CD4-positive, alpha-beta memory T cell (primary cell): Measurements from ENCODE around the gene SIX5. TPM values are rescaled to one million over a fixed set of nuclear protein-coding genes. Genes with fewer than 3 reads are reported as not detected.

Experiments
- CTCF ChIA-PET: fragments of 350-600 bp; sonication (Branson Sonifier 250); formaldehyde crosslinking; loops from one replicate; lab custom pipeline; 2021; ENCODE audit warnings: inconsistent platforms; ENCODE audit not compliant: partially characterized antibody; lab: Charles Lee
- POLR2A ChIA-PET: fragments of 350-600 bp; sonication (Branson Sonifier 250); formaldehyde crosslinking; loops from one replicate; lab custom pipeline; 2021; ENCODE audit not compliant: partially characterized antibody; lab: Charles Lee
- DNase-seq, 5 donors: peaks; one replicate each; pipeline versions ENCODE4 v3.0.0 to v3.0.0-alpha.2; 2020 to 2022; ENCODE audit warnings: mixed read lengths in 1 of 5
- H3K27ac ChIP-seq: one replicate; pipeline ENCODE4 v1.7.0; 2013; ENCODE audit warnings: low read depth, low read length
- H3K27me3 ChIP-seq: 2 replicates; pipeline ENCODE4 v1.7.0; 2013; ENCODE audit warnings: mild to moderate bottlenecking, low read length, moderate library complexity; ENCODE audit not compliant: insufficient read depth
- H3K36me3 ChIP-seq: 2 replicates; pipeline ENCODE4 v1.7.0; 2013; ENCODE audit warnings: mild to moderate bottlenecking, low read length, moderate library complexity; ENCODE audit not compliant: insufficient read depth
- H3K4me1 ChIP-seq: 2 replicates; pipeline ENCODE4 v1.7.0; 2013; ENCODE audit warnings: mild to moderate bottlenecking, low read length, moderate library complexity; ENCODE audit not compliant: insufficient read depth
- H3K4me3 ChIP-seq, 2 donors: one replicate each; pipeline ENCODE4 v1.7.0; 2013; ENCODE audit warnings: low read length in 2 of 2, mild to moderate bottlenecking in 1 of 2
- H3K9me3 ChIP-seq, 2 donors: one replicate each; pipeline ENCODE4 v1.7.0; 2013; ENCODE audit warnings: low read length in 2 of 2, control low read depth in 1 of 2; ENCODE audit not compliant: control insufficient read depth in 1 of 2
- H3K27ac Mint-ChIP-seq, 7 donors: one replicate each; pipeline ENCODE4 v1.8.0; 2020 to 2021; ENCODE audit warnings: mixed read lengths in 7 of 7, mild to moderate bottlenecking in 6 of 7, inconsistent platforms in 3 of 7, moderate library complexity in 3 of 7
- H3K27me3 Mint-ChIP-seq, 2 donors: one replicate each; pipeline ENCODE4 v1.8.0; 2020 to 2021; ENCODE audit warnings: mixed read lengths in 2 of 2
- H3K36me3 Mint-ChIP-seq, 2 donors: one replicate each; pipeline ENCODE4 v1.8.0; 2020 to 2021; ENCODE audit warnings: mixed read lengths in 2 of 2, inconsistent platforms in 1 of 2, mild to moderate bottlenecking in 1 of 2
- H3K4me1 Mint-ChIP-seq, 4 donors: one replicate each; pipeline ENCODE4 v1.8.0; 2020 to 2021; ENCODE audit warnings: mixed read lengths in 4 of 4, mild to moderate bottlenecking in 1 of 4
- H3K4me3 Mint-ChIP-seq, 8 donors: one replicate each; pipeline ENCODE4 v1.8.0; 2020 to 2021; ENCODE audit warnings: mixed read lengths in 8 of 8, mild to moderate bottlenecking in 7 of 8, moderate library complexity in 6 of 8, inconsistent platforms in 3 of 8
- H3K9me3 Mint-ChIP-seq, 8 donors: one replicate each; pipeline ENCODE4 v1.8.0; 2020 to 2021; ENCODE audit warnings: mixed read lengths in 8 of 8, mild to moderate bottlenecking in 5 of 8, inconsistent platforms in 3 of 8, moderate library complexity in 1 of 8
- intact Hi-C: fragments of 100-400 bp; cut with micrococcal nuclease; formaldehyde crosslinking; loops from one replicate; pipeline ENCODE4 v1.15.1; 2023
- polyA plus RNA-seq, 2 donors: library from polyadenylated mRNA; unstranded; fragments of 300-500 nt; fragmentation: Illumina TruSeq; gene quantifications; one replicate each; pipeline ENCODE4 v1.2.3, GENCODE V29; 2021
- total RNA-seq, 2 experiments: library from RNA; stranded (reverse); gene quantifications; one replicate each; pipeline ENCODE4 v1.2.3, GENCODE V29; 2021

The SIX5 gene
- total RNA-seq: 1 to 10 TPM; 1.5 to 1.7 TPM
- under 1 TPM in 1 of 2 donors, not detected in 1; 0.08 TPM for polyA plus RNA-seq

GRCh38 chr19:45768984-45769782 lies at the start of gene SIX5:
SIX5 (minus strand) TSS chr19:45769252; CDS start chr19:45768844, 408 bp downstream.
- H3K4me3 ChIP-seq: peak within 1 kb of the TSS; percentile 71 to 73
- H3K27me3 ChIP-seq: no peaks in the 10 kb centered on the region
- Mint-ChIP-seq H3K4me3 (peak within 1 kb of the TSS; percentile 84 to 92 (median 86)), H3K27ac (peak within 1 kb of the TSS; percentile 85 to 95 (median 92)), H3K36me3 (peaks cover 0 to 4% of the 10 kb centered on the region in 2 donors), H3K9me3 (peaks cover 0 to 3% (median 0%) of the 10 kb centered on the region in 8 donors), H3K4me1 (peaks cover 1 to 30% (median 5%) of the 10 kb centered on the region in 4 donors), H3K27me3 (peaks cover 1 to 14% of the 10 kb centered on the region in 2 donors)
- POLR2A ChIA-PET: interaction anchor here (0.7 to 6.9 kb wide), 17 partner anchors 10 to 330 kb away, joined by 3 to 84 read pairs (median 9); partner anchors contain the start of genes DMPK, DMWD, FBXO46 and IRF2BP1
- intact Hi-C loops: loop anchor here (1.0 to 5.0 kb wide), 3 partner anchors 39 to 126 kb away; partner anchors contain the start of gene FBXO46
- H3K36me3 ChIP-seq: no peaks in the 10 kb centered on the region
- H3K27ac ChIP-seq: peak within 1 kb of the TSS; percentile 47
- CTCF ChIA-PET: interaction anchor here (0.6 to 5.3 kb wide), 20 partner anchors 8 to 970 kb away, joined by 3 to 238 read pairs (median 4); partner anchors contain the start of genes CCDC61, DMPK, DMWD and FBXO46
- peak; percentile 88 to 93 (median 92) for DNase-seq
- H3K4me1 ChIP-seq: peaks cover 22% of the 10 kb centered on the region
- no peaks in the 10 kb centered on the region for H3K9me3 ChIP-seq

- peaks cover 4% of the 10 kb centered on the region for H3K4me1 ChIP-seq
- H3K27me3 Mint-ChIP-seq: no peaks in the 10 kb centered on the region
- no peak overlapping the region for H3K27ac ChIP-seq
- H3K27ac Mint-ChIP-seq: peak overlapping the region in 2 of 7 donors; percentile 82 to 89
- H3K9me3 ChIP-seq: no peaks in the 10 kb centered on the region
- ChIA-PET POLR2A (interaction anchor here (1.0 to 1.3 kb wide), 2 partner anchors 24 to 48 kb away, joined by 4 to 5 read pairs; partner anchors contain the start of gene SIX5), CTCF (interaction anchor here (0.8 to 5.3 kb wide), 15 partner anchors 9 to 176 kb away, joined by 3 to 23 read pairs (median 7); partner anchors contain the start of genes FBXO46, MYPOP and SIX5)
- intact Hi-C loops: loop anchor here (1.0 kb wide), 4 partner anchors 45 to 198 kb away; partner anchors contain the start of gene SYMPK
- peaks cover 0 to 6% (median 4%) of the 10 kb centered on the region in 4 donors for H3K4me1 Mint-ChIP-seq
- H3K9me3 Mint-ChIP-seq: no peaks in the 10 kb centered on the region
- peaks cover 3 to 17% of the 10 kb centered on the region in 2 donors for H3K36me3 Mint-ChIP-seq
- peaks cover 4% of the 10 kb centered on the region for H3K36me3 ChIP-seq
- no peaks in the 10 kb centered on the region for H3K27me3 ChIP-seq
- DNase-seq: no peak
- no peak overlapping the region for H3K4me3 Mint-ChIP-seq
- no peak overlapping the region for H3K4me3 ChIP-seq
Measured at GRCh38 chr19:45817725-45818301, 48.8 kb upstream of the SIX5 start.

GRCh38 chr19:45817010-45817724 lies 48.1 kb upstream of the SIX5 start:
- Mint-ChIP-seq H3K4me1 (peaks cover 0 to 6% (median 4%) of the 10 kb centered on the region in 4 donors), H3K36me3 (peaks cover 3 to 17% of the 10 kb centered on the region in 2 donors), H3K27me3 (no peaks in the 10 kb centered on the region), H3K9me3 (no peaks in the 10 kb centered on the region), H3K27ac (peak overlapping the region in 5 of 7 donors; percentile 36 to 89 (median 74)), H3K4me3 (peak overlapping the region in 2 of 8 donors; percentile 28 to 62)
- H3K36me3 ChIP-seq: no peaks in the 10 kb centered on the region
- H3K27ac ChIP-seq: no peak overlapping the region
- H3K4me3 ChIP-seq: no peak overlapping the region
- intact Hi-C loops: loop anchor here (1.0 kb wide), 4 partner anchors 46 to 199 kb away; partner anchors contain the start of gene SYMPK
- CTCF ChIA-PET: interaction anchor here (0.6 to 5.3 kb wide), 27 partner anchors 8 to 281 kb away, joined by 3 to 23 read pairs (median 4); partner anchors contain the start of genes FBXO46, MYPOP, SIX5 and SYMPK
- DNase-seq: peak; percentile 92 to 95 (median 92)
- POLR2A ChIA-PET: interaction anchor here (1.0 to 1.6 kb wide), 4 partner anchors 25 to 69 kb away, joined by 4 to 6 read pairs (median 5); partner anchors contain the start of genes FOXA3, IRF2BP1, SIX5 and SYMPK
- peaks cover 4% of the 10 kb centered on the region for H3K4me1 ChIP-seq
- H3K9me3 ChIP-seq: no peaks in the 10 kb centered on the region
- H3K27me3 ChIP-seq: no peaks in the 10 kb centered on the region

GRCh38 chr19:45816236-45817009 lies 47.4 kb upstream of the SIX5 start:
- Histone ChIP-seq H3K4me1 (peaks cover 4% of the 10 kb centered on the region), H3K36me3 (no peaks in the 10 kb centered on the region), H3K4me3 (no peak overlapping the region), H3K9me3 (no peaks in the 10 kb centered on the region), H3K27ac (no peak overlapping the region), H3K27me3 (no peaks in the 10 kb centered on the region)
- DNase-seq: no peak
- intact Hi-C loops: loop anchor here (1.0 kb wide), 4 partner anchors 46 to 200 kb away; partner anchors contain the start of gene SYMPK
- H3K4me1 Mint-ChIP-seq: peaks cover 0 to 6% (median 4%) of the 10 kb centered on the region in 4 donors
- no peak overlapping the region for H3K4me3 Mint-ChIP-seq
- POLR2A ChIA-PET: interaction anchor here (1.3 to 1.6 kb wide), 3 partner anchors 47 to 70 kb away, joined by 5 to 6 read pairs (median 5); partner anchors contain the start of genes FOXA3, IRF2BP1, SIX5 and SYMPK
- CTCF ChIA-PET: interaction anchor here (0.6 to 3.2 kb wide), 22 partner anchors 8 to 281 kb away, joined by 3 to 23 read pairs (median 4); partner anchors contain the start of genes MYPOP, SIX5 and SYMPK
- H3K27me3 Mint-ChIP-seq: no peaks in the 10 kb centered on the region
- no peaks in the 10 kb centered on the region for H3K9me3 Mint-ChIP-seq
- peak overlapping the region in 1 of 7 donors; percentile 82 for H3K27ac Mint-ChIP-seq
- peaks cover 3 to 17% of the 10 kb centered on the region in 2 donors for H3K36me3 Mint-ChIP-seq

- DNase-seq: no peak
- Histone ChIP-seq H3K9me3 (no peaks in the 10 kb centered on the region), H3K36me3 (no peaks in the 10 kb centered on the region), H3K27ac (no peak overlapping the region), H3K4me3 (no peak overlapping the region), H3K4me1 (peaks cover 4% of the 10 kb centered on the region), H3K27me3 (no peaks in the 10 kb centered on the region)
- Mint-ChIP-seq H3K27me3 (no peaks in the 10 kb centered on the region), H3K36me3 (peaks cover 0 to 14% of the 10 kb centered on the region in 2 donors), H3K27ac (no peak overlapping the region), H3K9me3 (peaks cover 0 to 2% (median 0%) of the 10 kb centered on the region in 8 donors), H3K4me1 (peaks cover 0 to 6% (median 4%) of the 10 kb centered on the region in 4 donors), H3K4me3 (no peak overlapping the region)
- intact Hi-C loops: no loop called here
- CTCF ChIA-PET: interaction anchor here (1.1 to 1.5 kb wide), 3 partner anchors 9 to 47 kb away, joined by 3 to 6 read pairs (median 5); partner anchors contain the start of gene SYMPK
- POLR2A ChIA-PET: interaction anchor here (1.6 kb wide), 1 partner anchor 48 kb away, joined by 6 read pairs; the partner anchor contains the start of genes FOXA3 and SYMPK
Measured at GRCh38 chr19:45815481-45816216, 46.6 kb upstream of the SIX5 start.
